HG02884 (cell line): Measurements from ENCODE around the gene CARD19.
"Not testable (repeated sequence)": the region's sequence is repeated elsewhere in the genome, so short reads cannot be mapped to it uniquely, and the experiment has no call there.

Experiments
- ATAC-seq: cut with Tn5 transposase; IDR thresholded peaks from one replicate; pipeline ENCODE4 v1.9.1; 2021; ENCODE audit warnings: mild to moderate bottlenecking, moderate library complexity; ENCODE audit not compliant: unreplicated experiment

CARD19 gene

GRCh38 chr9:93099551-93100275 lies 3.7 kb downstream of the CARD19 start:
- no peak for ATAC-seq

- ATAC-seq: no peak
Observed at GRCh38 chr9:93100276-93100636, 4.2 kb downstream of the CARD19 start.

DNA sequence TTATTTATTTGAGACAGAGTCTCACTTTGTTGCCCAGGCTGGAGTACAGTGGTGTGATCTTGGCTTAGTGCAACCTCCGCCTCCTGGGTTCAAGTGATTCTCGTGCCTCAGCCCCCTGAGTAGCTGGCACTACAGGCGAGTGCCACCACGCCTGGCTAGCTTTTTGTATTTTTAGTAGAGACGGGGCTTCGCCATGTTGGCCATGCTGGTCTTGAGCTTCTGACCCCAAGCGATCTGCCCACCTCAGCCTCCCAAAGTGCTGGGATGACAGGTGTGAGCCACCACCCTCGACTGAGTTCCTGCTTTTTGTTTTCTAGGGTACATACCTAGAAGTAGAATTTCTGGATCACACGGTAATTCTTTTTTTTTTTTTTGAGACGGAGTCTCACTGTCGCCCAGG lies 5.1 kb downstream of the CARD19 start:
- not testable (repeated sequence) for ATAC-seq

DNA sequence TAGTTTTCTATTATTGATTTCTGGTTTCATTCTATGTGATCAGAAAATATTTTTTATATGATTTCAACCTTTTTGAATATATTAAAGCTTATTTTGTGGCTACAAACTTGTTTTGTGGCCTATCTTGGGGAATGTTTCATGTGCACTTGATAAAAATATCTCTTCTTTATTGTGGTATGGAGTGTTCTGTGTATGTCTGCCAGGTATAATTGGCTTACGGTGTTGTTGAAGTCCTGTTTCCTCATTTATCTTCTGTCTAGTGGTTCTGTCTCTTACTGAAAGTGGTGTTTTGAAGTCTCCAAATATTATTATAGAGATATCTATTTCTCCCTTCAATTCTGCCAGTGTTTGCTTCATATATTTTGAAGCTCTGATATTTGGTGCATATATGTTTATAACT lies 9.6 kb downstream of the CARD19 start:
- no peak for ATAC-seq

DNA sequence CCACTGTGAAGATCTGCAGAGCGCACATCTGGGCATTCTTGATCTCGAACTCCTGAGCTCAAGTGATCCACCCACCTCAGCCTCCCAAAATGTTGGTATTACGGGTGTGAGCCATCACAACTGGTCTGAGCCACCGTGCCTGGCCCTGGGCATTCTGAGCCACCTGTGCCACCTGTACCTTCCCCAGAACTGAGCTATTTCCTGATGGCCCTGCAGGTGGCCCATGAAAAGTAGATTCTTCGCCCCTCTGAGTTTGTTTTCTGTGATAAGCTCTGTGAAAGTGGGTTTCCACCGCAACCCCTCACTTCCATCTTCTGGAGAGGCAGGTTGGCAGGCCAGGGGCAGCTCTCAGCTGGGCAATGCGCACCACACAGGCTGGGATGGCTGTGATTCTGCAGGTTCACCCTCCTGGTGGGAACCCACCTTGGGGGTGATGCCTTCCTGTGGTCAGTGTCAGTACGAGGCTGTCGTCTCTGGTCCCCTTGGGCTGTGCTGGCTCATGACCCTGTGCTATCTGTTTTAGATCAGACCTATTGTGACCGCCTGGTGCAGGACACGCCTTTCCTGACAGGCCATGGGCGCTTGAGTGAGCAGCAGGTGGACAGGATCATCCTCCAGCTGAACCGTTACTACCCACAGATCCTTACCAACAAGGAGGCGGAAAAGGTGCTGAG lies 11.3 kb downstream of the CARD19 start:
- no peak for ATAC-seq

DNA sequence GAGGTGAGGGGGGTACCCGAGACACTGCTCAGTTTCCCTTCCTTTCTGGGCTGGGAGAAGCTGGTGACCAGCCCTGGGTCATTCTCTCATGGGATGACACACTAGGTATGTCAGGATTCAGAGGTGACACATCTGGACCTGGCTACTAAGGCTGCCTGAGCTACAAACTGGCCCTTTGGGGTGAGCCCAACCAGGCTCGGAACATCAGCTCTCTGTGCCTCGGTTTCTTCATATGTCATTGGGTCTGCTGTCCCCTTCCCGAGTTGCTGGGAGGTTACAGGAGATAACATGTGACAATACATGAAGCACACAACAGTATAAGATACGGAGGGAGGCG lies 11.8 kb downstream of the CARD19 start:
- no peak for ATAC-seq

DNA sequence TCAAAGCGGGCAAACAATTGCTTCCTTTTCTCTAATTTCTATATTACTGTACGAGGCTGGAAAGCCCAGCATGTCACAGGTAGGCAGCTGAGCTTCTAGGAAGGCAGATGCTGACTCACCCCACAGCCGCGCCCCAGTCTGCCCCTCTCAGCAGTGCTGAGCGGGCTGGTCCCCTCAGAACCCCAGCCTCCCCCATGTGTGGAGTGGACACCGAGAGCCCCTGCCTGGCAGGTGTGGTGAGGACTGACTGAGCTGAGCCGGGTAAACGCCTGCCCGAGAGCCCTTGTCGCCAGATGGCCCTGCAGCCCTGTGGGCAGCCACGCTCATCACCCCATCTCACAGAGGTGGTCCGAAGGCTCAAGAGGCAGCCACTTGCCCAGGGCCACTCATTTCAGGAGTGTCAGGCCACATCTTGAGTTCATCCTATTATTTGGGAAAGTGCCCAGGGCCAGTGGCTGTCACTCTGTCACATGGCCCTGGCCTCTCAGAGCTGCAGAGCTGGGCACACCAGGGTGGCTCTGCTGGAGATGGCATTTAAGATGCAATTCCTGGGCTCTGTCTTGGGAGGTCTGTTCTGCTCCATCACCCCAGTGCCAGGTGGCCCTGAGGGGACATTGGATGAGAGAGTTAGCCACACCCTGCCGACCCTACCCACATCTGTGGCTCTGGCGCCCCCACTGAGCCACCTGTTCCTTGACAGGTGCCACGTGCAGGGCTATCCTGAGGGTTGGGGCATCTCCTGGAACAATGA lies 12.4 kb downstream of the CARD19 start:
- ATAC-seq: no peak

- no peak for ATAC-seq
Observed at GRCh38 chr9:93110311-93110855, 14.4 kb downstream of the CARD19 start.

GRCh38 chr9:93111001-93111370 lies 15.0 kb downstream of the CARD19 start:
- no peak for ATAC-seq

DNA sequence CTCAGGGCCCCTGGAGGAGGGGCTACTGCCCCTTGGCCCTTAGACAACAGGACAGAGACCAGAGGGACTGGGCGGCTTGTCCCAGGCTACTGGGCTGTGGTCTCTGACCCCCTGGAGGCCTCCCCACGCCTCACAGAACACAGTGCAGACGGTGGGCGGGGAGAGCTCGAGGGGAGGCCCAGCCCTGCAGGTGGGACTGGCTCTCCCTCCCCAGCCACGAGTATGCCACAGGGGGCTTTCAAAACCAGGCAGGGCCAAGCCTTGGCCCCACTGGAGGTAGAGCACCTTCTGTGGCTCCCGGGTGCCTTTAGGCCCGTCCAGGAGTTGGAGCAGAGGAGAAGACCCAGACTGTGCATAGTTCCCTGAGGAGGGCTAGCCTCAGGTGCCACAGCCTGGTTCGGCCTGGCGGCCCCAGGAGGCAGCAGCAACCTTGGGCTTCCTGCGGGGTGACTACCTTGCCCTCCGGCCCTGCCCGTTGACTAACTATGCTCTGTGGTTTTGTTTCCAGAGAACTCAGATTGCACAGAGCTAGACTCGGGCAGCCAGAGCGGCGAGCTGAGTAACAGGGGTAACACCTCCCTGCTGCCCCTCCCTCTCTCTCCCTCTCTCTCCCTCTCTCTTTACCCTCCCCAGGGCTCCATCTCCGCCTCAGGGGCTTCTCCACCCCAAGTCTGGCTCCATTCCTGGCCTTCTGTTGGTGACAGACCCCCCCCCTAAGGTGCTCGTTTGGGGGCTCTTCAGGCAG lies 15.5 kb downstream of the CARD19 start:
- ATAC-seq: no peak

- ATAC-seq: no peak
Observed at GRCh38 chr9:93112116-93112863, 16.3 kb downstream of the CARD19 start.

GRCh38 chr9:93112864-93113389 lies 16.9 kb downstream of the CARD19 start:
- ATAC-seq: no peak

- no peak for ATAC-seq
Observed at GRCh38 chr9:93114169-93114983, 18.4 kb downstream of the CARD19 start.

GRCh38 chr9:93114984-93115335 lies 18.9 kb downstream of the CARD19 start:
- no peak for ATAC-seq

DNA sequence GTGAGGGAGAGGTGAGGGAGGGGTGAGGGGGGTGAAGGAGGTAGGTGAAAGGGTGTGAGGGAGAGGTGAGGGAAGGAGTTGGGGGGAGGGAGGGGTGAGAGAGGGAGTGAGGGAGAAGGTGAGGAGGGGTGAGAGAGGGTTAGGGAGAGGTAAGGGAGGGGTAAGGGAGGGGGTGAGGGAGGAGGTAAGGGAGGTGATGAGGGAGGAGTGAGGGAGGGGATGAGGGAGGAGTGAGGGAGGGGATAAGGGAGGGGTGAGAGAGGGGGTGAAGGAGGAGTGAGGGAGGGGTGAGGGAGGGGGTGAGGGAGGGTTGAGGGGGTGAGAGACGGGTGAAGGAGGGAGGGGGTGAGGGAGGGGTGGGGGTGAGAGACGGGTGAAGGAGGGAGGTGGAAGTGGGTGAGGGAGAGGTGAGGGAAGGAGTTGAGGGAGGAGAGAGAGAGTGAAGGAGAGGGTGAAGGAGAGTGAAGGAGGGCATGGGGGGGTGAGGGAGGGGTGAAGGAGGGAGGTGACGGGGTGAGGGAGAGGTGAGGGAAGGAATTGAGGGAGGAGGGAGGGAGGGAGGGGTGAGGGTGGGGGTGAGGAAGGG lies 19.6 kb downstream of the CARD19 start:
- no peak for ATAC-seq

- ATAC-seq: no peak
Observed at GRCh38 chr9:93116072-93116961, 20.3 kb downstream of the CARD19 start.

DNA sequence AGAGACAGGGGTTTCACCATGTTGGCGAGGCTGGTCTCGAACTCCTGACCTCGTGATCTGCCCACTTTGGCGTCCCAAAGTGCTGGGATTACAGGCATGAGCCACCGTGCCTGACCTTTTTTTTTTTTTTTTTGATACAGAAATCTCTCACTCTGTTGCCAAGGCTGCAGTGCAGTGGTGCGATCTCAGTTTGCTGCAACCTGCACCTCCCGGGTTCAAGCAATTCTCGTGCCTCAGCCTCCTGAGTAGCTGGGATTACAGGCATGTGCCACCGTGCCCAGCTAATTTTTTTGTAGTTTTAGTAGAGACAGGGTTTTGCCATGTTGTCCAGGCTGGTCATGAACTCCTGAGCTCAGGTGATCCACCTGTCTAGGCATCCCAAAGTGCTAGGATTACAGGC lies 21.5 kb downstream of the CARD19 start:
- not testable (repeated sequence) for ATAC-seq
